Activated CD4-positive, alpha-beta T cell treated with anti-CD3 and anti-CD28 coated beads for 24 hours (primary cell): ENCODE data around the gene ARHGAP9.
A peak's percentile ranks its signal among the peaks of the same experiment; 100 is the strongest.
"Not testable (repeated sequence)": the region's sequence is repeated elsewhere in the genome, so short reads cannot be mapped to it uniquely, and the experiment has no call there.

Source experiments
- DNase-seq, 2 donors: peaks; one replicate each; pipeline ENCODE4 v3.0.0-alpha.2; 2020; ENCODE audit warnings: low read depth in 2 of 2

ARHGAP9 gene

DNA sequence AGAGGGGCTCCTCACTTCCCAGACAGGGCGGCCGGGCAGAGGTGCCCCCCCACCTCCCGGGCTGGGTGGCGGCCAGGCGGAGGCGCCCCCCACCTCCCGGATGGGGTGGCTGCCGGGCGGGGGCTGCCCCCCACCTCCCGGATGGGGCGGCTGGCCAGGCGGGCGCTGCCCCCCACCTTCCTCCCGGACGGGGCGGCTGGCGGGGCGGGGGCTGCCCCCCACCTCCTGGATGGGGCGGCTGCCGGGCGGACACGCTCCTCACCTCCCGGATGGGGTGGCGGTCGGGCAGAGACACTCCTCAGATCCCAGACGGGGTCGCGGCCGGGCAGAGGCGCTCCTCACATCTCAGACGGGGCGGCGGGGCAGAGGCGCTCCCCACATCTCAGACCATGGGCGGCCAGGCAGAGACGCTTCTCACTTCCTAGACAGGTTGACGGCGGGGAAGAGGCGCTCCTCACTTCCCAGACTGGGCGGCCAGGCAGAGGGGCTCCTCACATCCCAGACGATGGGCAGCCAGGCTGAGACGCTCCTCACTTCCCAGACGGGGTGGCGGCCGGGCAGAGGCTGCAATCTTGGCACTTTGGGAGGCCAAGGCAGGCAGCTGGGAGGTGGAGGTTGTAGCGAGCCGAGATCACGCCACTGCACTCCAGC lies 15.5 kb upstream of the ARHGAP9 start:
- DNase-seq: not testable (repeated sequence)

DNA sequence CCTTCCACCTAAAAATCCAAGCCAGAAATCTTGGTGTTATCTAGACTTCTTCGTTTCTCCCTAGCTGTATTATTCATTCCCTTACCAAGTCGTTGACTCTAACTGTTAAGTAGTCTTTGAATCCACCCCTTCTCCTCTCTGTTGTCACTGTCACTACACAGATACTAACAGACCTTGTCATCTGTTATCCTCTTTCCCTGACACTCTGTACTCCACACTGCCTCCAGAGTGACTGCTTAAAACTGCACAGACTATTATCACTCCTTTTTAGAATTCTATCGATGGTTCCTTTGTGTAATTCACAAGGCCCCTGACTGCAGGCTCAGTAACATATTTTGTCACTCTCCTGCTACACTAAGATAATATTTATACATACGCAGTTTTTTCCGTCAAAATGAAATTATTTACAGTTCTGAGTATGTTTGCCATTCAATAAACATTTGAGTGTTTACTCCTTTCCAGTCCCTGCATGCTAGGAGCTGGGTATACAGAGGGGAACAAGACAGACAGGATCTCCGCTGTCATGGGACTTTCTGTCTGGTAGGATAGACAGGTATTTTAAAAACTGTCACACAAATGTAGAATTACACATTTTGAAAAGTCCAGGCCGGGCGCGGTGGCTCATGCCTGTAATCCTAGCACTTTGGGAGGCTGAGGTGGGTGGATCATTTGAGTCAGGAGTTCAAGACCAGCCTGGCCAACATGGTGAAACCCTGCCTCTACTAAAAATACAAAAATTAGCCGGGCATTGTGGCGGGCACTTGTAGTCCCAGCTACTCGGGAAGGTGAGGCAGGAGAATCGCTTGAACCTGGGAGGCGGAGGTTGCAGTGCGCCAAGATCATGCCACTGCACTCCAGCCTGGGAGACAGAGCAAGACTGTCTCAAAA lies 12.0 kb upstream of the ARHGAP9 start:
- DNase-seq: no peak

DNA sequence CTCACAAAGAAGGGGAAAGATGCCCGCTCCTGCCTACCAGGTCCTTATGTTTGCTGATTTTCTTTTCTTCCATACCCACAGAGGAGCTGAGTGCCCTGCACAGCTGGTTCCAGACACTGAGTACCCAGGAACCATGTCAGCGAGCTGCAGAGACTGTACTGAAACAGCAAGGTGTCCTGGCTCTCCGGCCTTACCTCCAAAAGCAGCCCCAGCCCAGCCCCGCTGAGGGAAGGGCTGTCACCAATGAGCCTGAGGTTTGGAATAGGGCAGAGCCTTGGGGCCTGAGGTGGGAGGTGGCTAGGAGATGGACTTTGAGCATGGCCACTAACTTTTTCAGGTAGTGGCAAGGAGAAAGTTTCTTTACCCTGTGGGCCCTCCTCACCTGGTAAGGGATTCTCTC lies 10.5 kb upstream of the ARHGAP9 start:
- DNase-seq: no peak

DNA sequence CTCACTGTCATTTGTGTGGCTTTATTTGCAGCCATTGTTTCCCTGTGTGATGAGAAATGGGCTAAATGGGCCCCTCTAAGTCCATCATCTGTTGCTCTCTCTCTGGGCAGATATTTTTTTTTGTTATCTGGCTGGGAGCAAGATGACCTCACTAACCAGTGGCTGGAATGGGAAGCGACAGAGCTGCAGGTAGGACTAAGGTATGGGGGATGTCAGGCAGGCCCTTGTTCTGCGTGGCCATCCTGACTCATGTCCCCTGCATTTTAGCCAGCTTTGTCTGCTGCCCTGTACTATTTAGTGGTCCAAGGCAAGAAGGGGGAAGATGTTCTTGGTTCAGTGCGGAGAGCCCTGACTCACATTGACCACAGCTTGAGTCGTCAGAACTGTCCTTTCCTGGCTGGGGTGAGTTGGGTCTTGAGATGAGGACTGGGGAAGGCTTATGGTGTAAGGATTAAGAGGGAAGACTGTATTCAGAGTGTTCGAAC lies 9.5 kb upstream of the ARHGAP9 start:
- no peak for DNase-seq

DNA sequence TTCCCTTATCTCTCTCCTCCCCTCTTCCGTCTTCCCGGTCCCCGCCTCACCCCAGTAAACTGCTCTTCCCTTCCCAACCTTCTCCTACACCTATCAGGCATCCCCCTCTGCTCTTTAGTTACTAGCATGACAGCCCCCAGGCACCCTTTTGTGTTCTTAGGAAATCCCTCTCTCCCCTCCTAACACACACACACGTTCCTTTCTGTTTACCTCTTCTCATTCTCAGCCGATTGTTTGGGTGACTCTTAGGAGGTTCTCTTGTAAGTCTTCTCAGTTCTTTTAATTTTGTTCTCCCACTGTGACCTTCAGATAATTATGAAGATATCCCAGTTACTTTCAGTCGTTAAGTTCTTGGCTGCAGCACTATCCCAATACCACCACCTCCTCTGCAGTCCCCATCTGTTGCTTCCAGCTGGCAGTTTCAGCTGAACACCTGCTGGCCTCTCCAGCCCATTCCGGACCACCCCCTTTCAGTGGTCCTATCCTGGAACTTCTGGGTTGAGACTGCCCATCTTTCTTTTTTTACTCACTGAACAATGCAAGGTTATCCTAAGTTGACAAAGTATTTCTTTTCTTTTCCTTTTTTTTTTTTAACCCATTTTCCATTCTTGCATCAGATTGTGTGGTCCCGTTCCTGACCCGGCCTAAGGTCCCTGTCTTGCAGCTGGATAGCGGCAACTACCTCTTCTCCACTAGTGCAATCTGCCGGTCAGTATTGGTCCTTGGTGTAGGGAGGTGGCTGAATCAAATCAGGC lies 8.9 kb upstream of the ARHGAP9 start:
- DNase-seq: no peak

DNA sequence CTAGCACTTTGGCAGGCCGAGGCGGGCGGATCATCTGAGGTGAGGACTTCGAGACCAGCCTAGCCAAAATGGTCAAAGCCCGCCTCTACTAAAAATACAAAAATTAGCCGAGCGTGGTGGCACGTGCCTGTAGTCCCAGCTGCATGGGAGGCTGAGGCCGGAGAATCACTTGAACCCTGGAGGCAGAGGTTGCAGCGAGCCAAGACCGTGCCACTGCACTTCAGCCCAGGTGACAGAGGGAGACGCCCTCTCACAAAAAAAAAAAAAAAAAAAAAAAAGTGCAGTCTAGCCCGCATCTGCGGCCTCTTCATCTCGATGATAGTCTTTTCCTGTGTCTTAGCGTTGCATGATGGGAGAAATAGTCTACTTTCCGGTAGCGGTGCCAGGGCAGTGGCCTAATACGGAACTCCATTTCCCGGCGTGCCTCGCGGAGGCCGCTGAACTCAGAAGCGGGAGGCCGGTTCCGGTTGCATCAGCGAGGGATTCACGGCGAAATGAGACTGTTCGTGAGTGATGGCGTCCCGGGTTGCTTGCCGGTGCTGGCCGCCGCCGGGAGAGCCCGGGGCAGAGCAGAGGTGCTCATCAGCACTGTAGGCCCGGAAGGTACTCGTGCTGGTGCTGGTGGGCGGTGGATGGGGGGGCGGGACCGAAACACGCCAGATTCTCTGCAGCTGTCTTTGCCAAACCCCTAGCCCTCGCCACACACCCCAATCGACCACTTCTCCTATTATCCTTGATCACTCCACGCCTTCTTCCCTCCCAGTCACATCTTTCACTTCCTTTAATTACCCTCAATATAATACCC lies 8.1 kb upstream of the ARHGAP9 start, which contains the start of gene MARS1:
Gene MARS1, plus strand, starts transcription at position 472 of the 805 bp plus-strand sequence. Its CDS starts 23 bp downstream, at position 495.
- peak; percentile 83 to 86 for DNase-seq

DNA sequence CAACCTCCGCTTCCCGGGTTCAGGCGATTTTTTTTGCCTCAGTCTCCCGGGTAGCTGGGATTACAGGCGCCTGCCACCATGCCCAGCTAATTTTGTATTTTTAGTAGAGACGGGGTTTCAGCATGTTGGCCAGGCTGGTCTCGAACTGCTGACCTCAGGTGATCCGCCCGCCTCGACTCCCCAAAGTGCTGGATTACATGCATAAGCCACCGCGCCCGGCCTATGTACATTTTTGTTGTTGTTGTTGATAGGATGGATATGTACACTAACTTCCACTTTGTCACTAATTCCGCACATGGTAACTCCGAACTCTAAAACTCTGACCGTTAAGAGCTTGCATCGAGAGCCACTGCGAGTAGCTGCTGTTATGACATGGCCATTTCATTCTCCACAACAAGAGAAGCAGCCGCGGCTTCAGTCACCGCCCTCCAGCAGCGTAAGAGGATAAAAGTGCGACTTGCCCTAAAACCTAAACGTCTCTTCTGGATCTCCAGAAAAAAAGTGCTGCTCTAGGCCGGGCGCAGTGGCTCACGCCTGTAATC lies 7.5 kb upstream of the ARHGAP9 start:
- no peak for DNase-seq

DNA sequence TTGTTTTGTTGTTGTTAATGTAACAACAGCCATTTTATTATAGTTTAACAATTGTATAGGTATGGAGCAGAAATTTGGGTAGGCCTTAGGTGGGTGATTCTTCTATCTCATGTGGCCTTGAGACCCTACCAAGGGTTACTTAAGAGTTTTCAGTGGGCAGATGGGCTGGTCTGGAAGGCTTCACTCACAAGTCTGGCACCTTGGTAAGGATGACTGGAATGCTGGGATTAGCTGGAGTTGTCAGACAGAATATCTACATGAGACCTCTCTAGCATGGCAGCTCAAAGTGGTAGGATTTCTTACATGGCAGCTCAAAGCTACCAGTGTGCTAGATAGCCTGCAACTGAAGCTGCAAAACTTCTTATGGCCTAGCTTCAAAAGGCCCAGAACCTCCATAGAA lies 6.0 kb upstream of the ARHGAP9 start:
- DNase-seq: no peak

DNA sequence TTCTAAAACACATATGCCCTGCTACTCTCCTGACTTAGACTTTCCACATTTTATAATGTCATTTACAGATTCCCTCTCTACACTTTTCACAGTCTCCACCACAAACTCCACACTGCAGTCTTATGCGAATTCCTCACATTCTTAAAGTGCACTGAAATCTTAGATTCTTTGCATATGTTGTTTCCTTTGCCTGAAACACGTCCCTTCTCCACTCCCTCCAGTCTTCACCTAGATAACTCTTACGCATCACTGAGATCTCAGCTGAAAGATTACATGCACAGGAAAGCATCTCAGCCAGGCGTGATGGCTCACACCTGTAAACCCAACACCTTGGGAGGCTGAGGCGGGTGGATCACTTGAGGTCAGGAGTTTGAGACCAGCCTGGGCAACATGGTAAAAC lies 3.8 kb upstream of the ARHGAP9 start:
- no peak for DNase-seq

DNA sequence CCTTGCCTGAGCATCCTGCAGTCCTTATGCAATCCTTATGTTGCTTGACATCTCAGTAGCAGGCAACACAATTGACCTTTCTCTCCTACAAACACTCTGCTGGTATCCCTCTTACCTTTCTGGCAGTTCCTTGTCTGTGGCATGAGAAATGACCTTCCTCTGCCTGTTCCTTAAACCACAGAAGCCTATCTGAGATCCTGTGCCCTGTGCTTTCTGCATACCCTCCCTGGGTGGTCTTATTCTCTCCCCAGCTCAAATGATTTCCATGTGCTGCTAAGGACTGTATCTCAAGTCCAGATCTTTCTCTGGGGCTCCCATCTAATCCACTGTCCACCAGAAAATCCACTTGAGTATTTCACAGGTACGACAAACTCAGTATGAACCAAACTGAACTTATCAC lies 2.0 kb upstream of the ARHGAP9 start:
- no peak for DNase-seq

DNA sequence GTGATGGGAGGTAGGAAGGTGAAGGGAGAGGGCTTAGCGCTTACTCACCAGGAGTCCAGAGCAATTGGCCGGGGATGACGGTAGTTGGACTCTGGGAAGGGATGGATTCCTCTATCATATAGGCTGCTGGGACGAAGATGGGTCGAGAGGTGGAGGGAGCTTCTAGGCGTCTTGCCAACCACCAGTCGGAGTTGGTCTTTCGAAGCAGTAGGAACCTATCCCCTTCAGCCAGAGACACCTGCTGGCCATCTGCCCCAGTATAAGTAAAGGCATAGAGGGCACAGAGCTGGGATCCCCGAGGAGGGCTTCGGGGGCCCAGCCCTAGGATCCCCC lies 657 bp downstream of the ARHGAP9 start:
- no peak for DNase-seq

DNA sequence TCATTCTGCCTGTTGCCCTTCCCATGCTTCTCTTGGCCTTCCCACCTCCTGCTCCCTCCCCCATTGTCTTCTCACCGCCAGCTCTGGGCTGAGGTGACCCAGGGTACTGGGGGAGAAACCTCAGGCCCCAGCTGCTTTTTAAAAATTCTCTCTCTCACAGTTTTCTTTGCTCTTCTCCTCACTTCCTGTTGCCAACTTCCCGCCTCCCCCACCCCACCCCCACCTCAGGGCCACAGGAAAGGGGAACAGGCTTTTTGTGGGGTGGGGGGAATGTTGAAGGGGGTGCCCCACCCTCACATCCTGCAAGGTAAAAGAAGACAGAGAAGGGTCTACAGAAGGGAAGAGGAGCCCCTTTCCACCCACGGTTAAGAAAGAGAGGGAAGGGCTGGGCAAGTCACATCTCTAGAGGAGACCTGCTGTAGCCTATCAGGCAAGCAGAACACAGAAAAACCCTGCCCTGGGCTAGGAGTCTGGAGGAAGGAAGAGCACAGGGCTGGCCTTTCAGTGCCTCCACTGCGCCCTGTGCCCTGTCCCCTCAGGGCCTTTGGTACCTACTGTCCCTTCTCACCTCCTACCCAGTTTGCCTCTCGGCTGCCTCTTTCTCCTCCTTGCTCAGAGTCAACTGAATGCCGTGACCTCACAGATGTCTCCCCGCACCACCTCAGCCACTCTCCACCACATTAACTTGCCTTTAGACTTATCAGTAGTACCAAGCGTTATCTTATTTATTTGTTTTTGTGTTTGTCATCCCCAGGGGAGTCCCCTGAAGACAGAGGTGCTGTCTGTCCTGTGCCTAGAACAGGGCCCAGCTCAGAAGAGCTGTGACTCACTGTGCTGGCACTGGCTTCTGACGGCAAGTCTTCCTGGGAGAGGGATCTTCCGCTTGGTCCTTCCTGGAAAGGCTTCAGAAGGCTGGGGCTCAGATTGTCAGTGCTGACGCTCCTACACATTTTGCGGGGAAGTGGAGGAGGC lies 1.7 kb downstream of the ARHGAP9 start:
- no peak for DNase-seq

DNA sequence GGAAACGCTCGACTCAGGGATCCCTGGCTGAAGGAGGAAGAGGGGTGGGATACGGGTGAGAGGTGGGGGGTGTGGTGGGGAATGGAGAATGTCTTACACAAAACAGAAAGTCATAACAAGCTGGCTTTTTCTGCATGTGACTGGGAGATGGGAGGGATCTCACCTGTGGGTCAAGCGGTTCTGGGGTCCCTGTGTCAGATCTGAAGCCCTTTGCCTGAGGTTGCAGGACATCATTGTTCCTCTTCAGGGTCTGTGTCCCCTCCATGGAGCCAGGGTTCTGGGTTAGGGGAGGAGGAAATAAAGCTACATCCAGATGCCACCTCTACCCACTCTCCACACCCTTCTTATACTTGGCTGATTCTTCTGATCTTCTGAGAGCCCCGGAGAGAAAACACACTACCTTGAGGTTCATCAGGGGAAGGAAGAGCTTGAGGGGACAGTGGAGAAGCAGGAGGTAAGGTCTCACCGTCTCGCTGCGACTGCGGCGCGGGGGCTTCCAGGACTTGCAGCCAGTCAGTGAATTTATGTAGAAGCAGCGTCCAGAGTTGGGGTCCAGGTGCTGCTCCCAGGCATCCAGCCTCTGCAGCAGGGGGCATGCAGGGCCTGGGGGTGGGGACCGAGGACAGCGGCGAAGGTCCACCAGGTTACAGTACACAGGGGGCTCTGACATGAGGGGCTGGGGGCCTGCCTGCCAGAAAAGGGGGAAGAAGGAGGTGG lies 2.5 kb downstream of the ARHGAP9 start:
- no peak for DNase-seq

DNA sequence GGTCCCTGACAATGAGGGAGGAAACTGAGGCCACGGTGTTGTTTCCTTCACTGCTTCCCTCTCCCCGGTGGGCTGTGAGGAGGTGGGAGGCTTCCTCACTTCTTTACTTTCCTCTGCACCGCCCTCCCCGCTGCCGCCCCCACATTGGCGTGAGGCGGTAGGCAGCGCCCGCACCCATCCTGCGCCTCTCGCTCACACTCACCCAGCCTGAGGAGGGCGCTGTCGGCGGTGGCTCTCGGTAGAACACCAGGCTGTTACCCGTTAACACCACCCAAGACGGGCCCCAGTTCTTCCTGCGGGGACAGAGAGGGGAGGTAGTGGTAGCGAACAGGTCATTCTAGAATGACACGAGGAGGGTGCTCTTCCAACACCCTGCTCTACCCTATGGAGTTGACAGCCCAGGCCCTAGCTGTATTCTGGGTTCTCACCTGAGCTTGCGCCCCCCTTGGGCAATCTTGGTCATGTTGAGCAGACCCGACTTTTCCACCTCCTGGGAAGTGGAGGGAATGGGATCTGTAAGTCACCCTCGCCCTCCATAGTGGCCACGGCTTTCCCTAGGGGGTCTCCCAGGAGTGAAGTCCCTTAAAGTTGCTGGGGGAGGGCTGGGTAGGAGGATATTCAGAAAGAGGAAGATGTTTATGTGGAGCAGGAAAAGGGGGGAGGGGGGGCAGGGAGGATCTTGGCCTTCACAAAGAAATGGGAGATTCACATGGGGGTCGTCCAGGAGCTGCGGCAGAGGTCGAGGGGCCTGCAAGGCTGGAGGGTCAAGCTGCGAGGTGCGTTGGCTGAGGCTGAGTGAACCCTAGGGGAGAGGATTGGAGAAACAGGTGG lies 3.3 kb downstream of the ARHGAP9 start:
- DNase-seq: peak; percentile 68 to 74

DNA sequence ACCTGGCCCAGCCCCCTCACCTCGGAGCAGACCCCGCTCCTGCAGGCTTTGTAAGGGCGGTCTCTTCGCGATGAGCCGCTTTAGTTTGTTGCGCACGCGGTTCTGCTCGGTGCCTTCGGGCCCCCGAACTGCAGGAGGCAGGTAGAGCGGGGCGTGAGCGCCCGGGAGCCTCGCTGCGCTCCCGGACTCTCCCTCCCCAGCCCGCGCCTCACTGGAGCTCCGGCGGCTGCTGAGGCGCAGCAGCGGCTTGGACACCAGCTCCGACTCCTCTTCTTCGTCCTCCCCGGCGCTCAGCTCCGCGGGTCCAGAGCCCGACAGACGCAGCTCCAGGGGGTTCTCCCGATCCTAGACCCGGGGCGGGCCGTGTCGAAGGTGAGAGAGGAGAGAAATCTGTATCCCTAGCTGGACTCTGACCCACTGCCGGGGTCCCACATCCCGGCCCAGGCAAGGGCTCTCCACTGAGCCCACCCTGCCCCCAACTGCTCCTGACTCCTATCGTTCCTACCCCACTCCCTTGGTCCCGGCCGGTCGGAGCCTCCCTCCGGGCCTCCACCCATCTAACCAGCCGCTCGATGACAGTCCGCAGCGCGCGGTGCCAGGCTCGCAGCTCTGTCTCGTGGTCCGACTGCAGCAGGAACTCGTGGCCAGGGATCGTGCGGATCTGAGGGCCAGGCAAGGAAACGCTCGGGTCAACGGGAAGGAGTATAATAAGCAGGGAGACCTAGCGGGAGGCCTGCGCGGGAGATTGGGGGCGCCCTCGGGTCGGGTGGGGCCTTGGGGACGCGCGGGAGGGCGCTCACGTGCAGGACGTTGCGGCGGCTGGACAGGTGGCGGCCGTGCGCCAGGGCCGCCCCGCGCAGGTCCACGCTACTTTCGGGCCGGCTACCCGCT lies 4.2 kb downstream of the ARHGAP9 start:
- no peak for DNase-seq

DNA sequence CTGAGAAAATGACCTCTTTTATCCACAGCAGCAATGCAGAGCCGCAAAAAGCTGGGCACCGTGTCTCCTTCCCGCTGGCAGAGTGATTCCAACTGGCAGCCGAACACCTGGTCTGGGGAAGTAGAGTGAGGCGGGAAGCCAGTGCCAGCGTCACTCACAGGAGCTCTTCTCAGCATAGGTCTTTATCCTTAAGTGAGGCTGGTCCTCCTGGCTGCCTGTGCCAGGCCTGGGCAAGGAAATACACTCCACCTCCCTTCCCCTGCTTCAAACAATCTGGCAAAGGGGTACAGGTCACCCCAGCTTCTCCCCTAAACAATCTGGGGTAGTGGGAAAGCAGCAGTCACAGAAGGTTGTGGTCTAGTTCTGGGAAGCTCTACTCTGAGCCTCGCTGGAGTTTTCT lies 4.8 kb downstream of the ARHGAP9 start:
- no peak for DNase-seq

DNA sequence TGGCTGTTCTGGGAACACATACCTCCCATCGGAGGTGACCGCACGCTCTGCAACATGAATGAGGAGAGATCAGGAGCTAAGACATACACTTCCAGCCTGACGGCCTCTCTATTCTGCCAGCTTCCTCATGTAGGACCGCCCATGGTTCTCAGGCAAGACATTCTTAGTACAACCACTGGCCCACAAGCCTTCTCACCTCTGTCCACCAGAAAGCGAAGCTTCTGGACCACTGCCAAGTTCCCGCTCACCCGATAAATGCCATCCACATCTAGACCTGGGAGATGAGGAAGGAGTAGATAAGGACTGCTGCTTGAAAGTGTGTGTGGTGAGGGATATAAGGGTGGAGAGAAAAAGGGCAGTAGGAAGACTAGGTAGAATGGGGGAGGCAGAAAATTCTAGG lies 5.2 kb downstream of the ARHGAP9 start:
- DNase-seq: no peak

DNA sequence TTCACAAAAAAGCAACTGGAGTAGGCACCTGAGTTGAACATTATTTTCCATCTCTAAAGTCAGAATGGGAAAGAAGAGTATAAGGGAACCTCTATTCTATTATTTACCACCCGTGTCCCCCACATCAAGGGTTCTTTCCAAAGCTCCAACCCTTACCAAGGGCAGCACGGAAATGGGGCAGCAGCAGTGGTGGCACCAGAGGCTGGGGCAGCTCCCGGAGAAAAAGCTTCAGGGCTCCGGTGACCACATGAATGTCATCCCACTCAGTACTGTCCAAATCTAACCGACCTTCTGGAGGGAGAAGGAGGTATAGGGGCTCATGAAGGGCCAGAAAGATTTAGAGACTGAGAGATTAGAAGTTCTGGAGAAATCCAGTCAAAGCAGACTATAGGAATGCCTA lies 5.8 kb downstream of the ARHGAP9 start:
- DNase-seq: no peak
